Neural progenitor cell (in vitro differentiated cells): Measurements from ENCODE around the gene UBXN11.

Source experiments
- CTCF ChIP-seq: fragments of 200-600 bp; sonication (generic); IDR thresholded peaks from 2 replicates; pipeline ENCODE4 v1.5.1; 2017; ENCODE audit warnings: antibody characterized with exemption, mild to moderate bottlenecking
- EZH2phosphoT487 ChIP-seq: fragments of 200-600 bp; sonication (generic); IDR thresholded peaks from 2 replicates; pipeline ENCODE4 v1.6.1; 2017; ENCODE audit warnings: antibody characterized with exemption

- TF ChIP-seq CTCF (no peak), EZH2phosphoT487 (no peak)
Measured at GRCh38 chr1:26336477-26337205, 30.2 kb upstream of the UBXN11 start.
